Naive thymus-derived CD4-positive, alpha-beta T cell (primary cell): Measurements from ENCODE around the gene ABHD14A. TPM values are rescaled to one million over a fixed set of nuclear protein-coding genes. Genes with fewer than 3 reads are reported as not detected.
"Not testable (repeated sequence)": the region's sequence is repeated elsewhere in the genome, so short reads cannot be mapped to it uniquely, and the experiment has no call there.

Experiments used
- ATAC-seq: fragments of 150-1000 bp; cut with Tn5 transposase; 2 replicates; pipeline ENCODE4 v1.10.0; 2021; ENCODE audit warnings: mild to moderate bottlenecking, moderate library complexity
- CTCF ChIA-PET: fragments of 350-600 bp; sonication (Branson Sonifier 250); formaldehyde crosslinking; loops from one replicate; lab custom pipeline; 2021; ENCODE audit warnings: antibody characterized with exemption; lab: Charles Lee
- POLR2A ChIA-PET: fragments of 350-600 bp; sonication (Branson Sonifier 250); formaldehyde crosslinking; loops from one replicate; lab custom pipeline; 2021; ENCODE audit warnings: antibody characterized with exemption, inconsistent platforms; lab: Charles Lee
- DNase-seq, 9 donors: peaks; one replicate each; pipeline versions ENCODE4 v3.0.0 to v3.0.0-alpha.2; 2020 to 2022; ENCODE audit warnings: mixed read lengths in 1 of 9
- H3K27ac ChIP-seq: one replicate; pipeline ENCODE4 v1.7.0; 2013; ENCODE audit warnings: mild to moderate bottlenecking, low read depth, low read length, moderate library complexity
- H3K27me3 ChIP-seq, 2 donors: one replicate each; pipeline ENCODE4 v1.7.0; 2013; ENCODE audit warnings: low read length in 2 of 2, mild to moderate bottlenecking in 2 of 2, moderate library complexity in 2 of 2; ENCODE audit not compliant: control insufficient read depth in 2 of 2, insufficient read depth in 2 of 2
- H3K36me3 ChIP-seq, 3 experiments: 1 replicate in 2 of 3; 2 replicates in 1 of 3; pipeline ENCODE4 v1.7.0; 2013; ENCODE audit warnings: low read length in 3 of 3, mild to moderate bottlenecking in 3 of 3, moderate library complexity in 1 of 3; ENCODE audit not compliant: insufficient read depth in 3 of 3, control insufficient read depth in 2 of 3
- H3K4me1 ChIP-seq, 2 donors: one replicate each; pipeline ENCODE4 v1.7.0; 2013; ENCODE audit warnings: low read length in 2 of 2, mild to moderate bottlenecking in 2 of 2, moderate library complexity in 1 of 2; ENCODE audit not compliant: control insufficient read depth in 2 of 2, insufficient read depth in 2 of 2
- H3K4me3 ChIP-seq: 2 replicates; pipeline ENCODE4 v1.7.0; 2013; ENCODE audit warnings: mild to moderate bottlenecking, low read length
- H3K9me3 ChIP-seq, 3 experiments: 1 replicate in 2 of 3; 2 replicates in 1 of 3; pipeline ENCODE4 v1.7.0; 2013; ENCODE audit warnings: low read length in 3 of 3; ENCODE audit not compliant: control insufficient read depth in 2 of 3
- H3K27ac Mint-ChIP-seq, 9 donors: one replicate each; pipeline ENCODE4 v1.8.0; 2020 to 2022; ENCODE audit warnings: mixed read lengths in 9 of 9, mild to moderate bottlenecking in 8 of 9, moderate library complexity in 5 of 9, inconsistent platforms in 2 of 9
- H3K27me3 Mint-ChIP-seq, 5 donors: one replicate each; pipeline ENCODE4 v1.8.0; 2021 to 2022; ENCODE audit warnings: mixed read lengths in 5 of 5, mild to moderate bottlenecking in 1 of 5
- H3K36me3 Mint-ChIP-seq, 5 donors: one replicate each; pipeline ENCODE4 v1.8.0; 2020 to 2022; ENCODE audit warnings: mixed read lengths in 5 of 5, mild to moderate bottlenecking in 3 of 5, inconsistent platforms in 1 of 5
- H3K4me1 Mint-ChIP-seq, 7 donors: one replicate each; pipeline ENCODE4 v1.8.0; 2020 to 2022; ENCODE audit warnings: mixed read lengths in 7 of 7, mild to moderate bottlenecking in 3 of 7, inconsistent platforms in 1 of 7
- H3K4me3 Mint-ChIP-seq, 10 donors: one replicate each; pipeline ENCODE4 v1.8.0; 2020 to 2022; ENCODE audit warnings: mild to moderate bottlenecking in 10 of 10, mixed read lengths in 10 of 10, moderate library complexity in 6 of 10, inconsistent platforms in 2 of 10
- H3K9me3 Mint-ChIP-seq, 11 donors: one replicate each; pipeline ENCODE4 v1.8.0; 2020 to 2022; ENCODE audit warnings: mixed read lengths in 11 of 11, mild to moderate bottlenecking in 4 of 11, inconsistent platforms in 1 of 11, moderate library complexity in 1 of 11
- intact Hi-C, 2 donors: fragments of 100-400 bp; cut with micrococcal nuclease; formaldehyde crosslinking; loops; one replicate each; pipeline ENCODE4 v1.15.1; 2023
- polyA plus RNA-seq, 2 donors: library from polyadenylated mRNA; unstranded; fragments of 300-500 nt; fragmentation: Illumina TruSeq; gene quantifications; one replicate each; pipeline ENCODE4 v1.2.3, GENCODE V29; 2021
- total RNA-seq, 6 experiments: library from RNA in 5 of 6; stranded (reverse) in 5 of 6; gene quantifications; 1 replicate in 5 of 6; 2 replicates in 1 of 6; pipeline ENCODE4 v1.2.3 and lab custom pipeline; 2021 to 2026

ABHD14A gene
- total and polyA plus RNA-seq, 7 experiments from 2014 or later = 9.9 to 96.9 (median 21.6) TPM

DNA sequence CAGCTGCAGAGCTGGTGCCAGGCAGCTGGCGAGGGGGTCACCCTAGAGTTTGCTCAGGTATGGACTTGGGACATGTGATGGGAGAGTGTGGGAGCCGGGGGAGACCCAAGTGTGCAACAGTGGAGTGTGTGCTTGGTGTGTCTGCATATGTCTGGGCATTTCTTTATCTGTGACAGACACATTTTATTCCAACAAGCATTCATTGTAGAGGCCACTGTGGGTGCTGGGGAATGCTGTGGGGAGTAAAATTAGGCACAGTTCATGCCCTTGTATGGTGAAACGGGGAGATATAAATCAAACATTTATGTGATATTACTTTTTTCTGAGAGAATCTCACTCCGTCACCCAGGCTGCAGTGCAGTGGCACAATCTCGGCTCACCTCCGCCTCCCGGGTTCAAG is 12.7 kb downstream of the ABHD14A start:
- no peak overlapping the region for H3K4me3 ChIP-seq
- H3K4me1 Mint-ChIP-seq = peaks cover 11 to 26% (median 16%) of the 10 kb centered on the region in 7 donors
- H3K27me3 ChIP-seq = no peaks in the 10 kb centered on the region
- H3K4me3 Mint-ChIP-seq = no peak overlapping the region
- peak overlapping the region in 3 of 9 donors; percentile 6 to 48 (median 32) for H3K27ac Mint-ChIP-seq
- intact Hi-C loops = no loop called here
- DNase-seq (no peak), ATAC-seq (no peak)
- peaks cover 0 to 13% (median 0%) of the 10 kb centered on the region in 3 experiments for H3K36me3 ChIP-seq
- peaks cover 0 to 8% (median 0%) of the 10 kb centered on the region in 5 donors for H3K36me3 Mint-ChIP-seq
- H3K27me3 Mint-ChIP-seq = no peaks in the 10 kb centered on the region
- no peak overlapping the region for H3K27ac ChIP-seq
- POLR2A ChIA-PET = interaction anchor here (1.8 kb wide), 1 partner anchor 14 kb away, joined by 5 read pairs; the partner anchor contains the start of gene ABHD14B
- H3K9me3 ChIP-seq = no peaks in the 10 kb centered on the region
- H3K4me1 ChIP-seq = peaks cover 3 to 5% of the 10 kb centered on the region in 2 donors
- CTCF ChIA-PET = interaction anchor here (1.3 kb wide), 1 partner anchor 8 kb away, joined by 3 read pairs; no protein-coding TSS in a partner anchor
- H3K9me3 Mint-ChIP-seq = no peaks in the 10 kb centered on the region

DNA sequence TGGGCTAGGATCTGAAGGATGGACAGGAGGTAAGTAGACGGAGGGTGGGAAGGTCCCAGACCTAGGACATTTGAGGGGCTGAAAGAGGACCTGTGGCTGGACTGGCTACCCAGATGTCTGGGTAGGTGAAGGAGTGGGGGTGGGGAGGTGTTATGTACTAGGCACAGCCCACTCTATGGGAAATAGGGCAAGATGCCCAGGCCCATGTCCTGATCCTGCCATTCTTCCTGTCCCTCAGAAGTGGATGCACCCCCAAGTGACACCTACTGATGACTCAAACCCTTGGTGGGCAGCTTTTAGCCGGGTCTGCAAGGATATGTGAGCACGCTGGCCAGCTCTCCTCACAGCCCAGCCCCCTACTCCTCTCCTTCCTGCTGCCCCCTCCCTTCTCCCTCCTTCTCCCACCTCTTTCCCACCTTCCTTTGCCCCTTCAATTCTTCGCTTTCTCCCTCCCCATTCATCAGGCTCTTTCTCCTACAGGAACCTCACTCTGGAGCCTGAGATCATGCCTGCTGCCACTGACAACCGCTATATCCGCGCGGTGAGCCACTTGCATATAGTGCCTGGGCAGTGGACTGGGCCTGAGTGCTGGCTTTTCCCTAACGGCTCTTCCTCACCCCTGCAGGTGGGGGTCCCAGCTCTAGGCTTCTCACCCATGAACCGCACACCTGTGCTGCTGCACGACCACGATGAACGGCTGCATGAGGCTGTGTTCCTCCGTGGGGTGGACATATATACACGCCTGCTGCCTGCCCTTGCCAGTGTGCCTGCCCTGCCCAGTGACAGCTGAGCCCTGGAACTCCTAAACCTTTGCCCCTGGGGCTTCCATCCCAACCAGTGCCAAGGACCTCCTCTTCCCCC is 13.7 kb downstream of the ABHD14A start:
- peaks cover 8 to 28% (median 13%) of the 10 kb centered on the region in 7 donors for H3K4me1 Mint-ChIP-seq
- Histone ChIP-seq H3K27ac (no peak overlapping the region), H3K9me3 (no peaks in the 10 kb centered on the region), H3K36me3 (peaks cover 0 to 21% (median 0%) of the 10 kb centered on the region in 3 experiments), H3K4me1 (no peaks in the 10 kb centered on the region), H3K4me3 (no peak overlapping the region), H3K27me3 (no peaks in the 10 kb centered on the region)
- DNase-seq (no peak), ATAC-seq (no peak)
- POLR2A ChIA-PET = no interaction called here
- H3K4me3 Mint-ChIP-seq = no peak overlapping the region
- H3K27me3 Mint-ChIP-seq = no peaks in the 10 kb centered on the region
- intact Hi-C loops = no loop called here
- H3K27ac Mint-ChIP-seq = peak overlapping the region in 8 of 9 donors; percentile 1 to 83 (median 27)
- no peaks in the 10 kb centered on the region for H3K9me3 Mint-ChIP-seq
- H3K36me3 Mint-ChIP-seq = peaks cover 0 to 7% (median 0%) of the 10 kb centered on the region in 5 donors
- CTCF ChIA-PET = no interaction called here

DNA sequence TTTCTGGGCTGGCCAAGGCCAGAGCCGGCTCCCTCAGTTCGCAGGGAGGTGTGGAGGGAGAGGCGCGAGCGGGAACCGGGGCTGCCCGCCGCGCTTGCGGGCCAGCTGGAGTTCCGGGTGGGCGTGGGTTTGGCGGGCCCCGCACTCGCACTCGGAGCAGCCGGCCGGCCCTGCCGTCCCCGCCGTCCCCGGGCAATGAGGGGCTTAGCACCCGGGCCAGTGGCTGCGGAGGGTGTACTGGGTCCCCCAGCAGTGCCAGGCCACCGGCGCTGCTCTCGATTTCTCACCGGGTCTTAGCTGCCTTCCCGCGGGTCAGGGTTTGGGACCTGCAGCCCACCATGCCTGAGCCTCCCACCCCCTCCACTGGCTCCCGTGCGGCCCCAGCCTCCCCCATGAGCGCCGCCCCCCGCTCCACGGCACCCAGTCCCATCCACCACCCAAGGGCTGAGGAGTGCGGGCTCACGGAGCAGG is 15.7 kb downstream of the ABHD14A start:
- not testable (repeated sequence) for H3K9me3 Mint-ChIP-seq, ATAC-seq, H3K27me3 ChIP-seq, H3K27ac ChIP-seq, H3K4me3 Mint-ChIP-seq, H3K4me3 ChIP-seq, H3K27ac Mint-ChIP-seq, H3K9me3 ChIP-seq, H3K27me3 Mint-ChIP-seq
- peaks cover 18 to 34% (median 28%) of the 10 kb centered on the region in 7 donors for H3K4me1 Mint-ChIP-seq
- peaks cover 3 to 21% (median 9%) of the 10 kb centered on the region in 5 donors for H3K36me3 Mint-ChIP-seq
- intact Hi-C loops = loop anchor here (10.0 kb wide), 2 partner anchors 544 to 1354 kb away; partner anchors contain the start of genes DCP1A (in 1 of the 2), NT5DC2 (in 1 of the 2) and UQCC5 (in 1 of the 2)
- H3K4me1 ChIP-seq = peaks cover 13 to 15% of the 10 kb centered on the region in 2 donors
- CTCF ChIA-PET = interaction anchor here (1.1 kb wide), 1 partner anchor 16 kb away, joined by 3 read pairs; the partner anchor contains the start of gene ABHD14B
- DNase-seq = peak in 1 of 9 donors; percentile 3
- peaks cover 5 to 34% (median 11%) of the 10 kb centered on the region in 3 experiments for H3K36me3 ChIP-seq
- POLR2A ChIA-PET = interaction anchor here (0.7 to 3.0 kb wide), 3 partner anchors 7 to 67 kb away, joined by 3 to 14 read pairs (median 3); partner anchors contain the start of genes ABHD14A and ACY1

DNA sequence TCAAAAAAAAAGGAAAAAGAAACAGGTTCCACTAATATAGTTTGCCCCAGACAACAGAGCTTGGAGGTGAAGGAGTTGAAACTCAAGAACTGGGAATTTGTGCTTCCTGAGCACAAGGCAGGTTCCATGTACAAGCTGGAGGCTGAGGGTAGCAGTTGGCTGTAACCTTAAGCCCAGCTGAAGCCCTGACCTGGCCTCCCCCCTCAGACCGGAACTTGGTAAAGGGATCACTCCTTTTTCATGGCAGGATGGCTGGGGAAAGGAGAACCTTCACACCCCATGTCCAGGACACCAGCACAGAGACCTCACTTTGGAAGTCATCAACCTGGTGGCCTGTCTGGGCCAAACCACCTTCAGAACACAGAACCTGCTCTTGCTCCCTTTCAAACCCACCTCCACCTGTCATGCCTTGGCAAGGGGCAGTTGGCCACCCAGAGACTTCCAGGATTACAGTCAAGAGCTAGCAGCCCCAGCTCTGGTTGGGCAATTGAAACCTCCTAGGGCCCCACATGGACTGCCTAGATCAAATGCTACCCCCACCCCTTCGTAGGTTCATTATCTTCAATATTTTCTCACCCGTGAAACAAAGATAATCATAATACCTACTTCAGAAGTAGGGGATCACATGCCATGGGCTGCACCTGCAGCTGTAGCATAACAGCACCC is 17.3 kb downstream of the ABHD14A start:
- no peak overlapping the region for H3K4me3 ChIP-seq
- POLR2A ChIA-PET = interaction anchor here (0.6 to 3.0 kb wide), 3 partner anchors 9 to 59 kb away, joined by 4 to 14 read pairs (median 6); partner anchors contain the start of genes ABHD14A, ABHD14B and ACY1
- Mint-ChIP-seq H3K27ac (peak overlapping the region in 1 of 9 donors; percentile 22), H3K9me3 (no peaks in the 10 kb centered on the region), H3K36me3 (peaks cover 3 to 23% (median 9%) of the 10 kb centered on the region in 5 donors), H3K27me3 (peaks cover 0 to 2% (median 0%) of the 10 kb centered on the region in 5 donors), H3K4me1 (peaks cover 21 to 44% (median 35%) of the 10 kb centered on the region in 7 donors), H3K4me3 (peak overlapping the region in 1 of 10 donors; percentile 12)
- CTCF ChIA-PET = interaction anchor here (0.8 to 1.9 kb wide), 3 partner anchors 8 to 65 kb away, joined by 4 to 7 read pairs (median 4); no protein-coding TSS in a partner anchor
- intact Hi-C loops = loop anchor here (10.0 kb wide), 2 partner anchors 543 to 1353 kb away; partner anchors contain the start of genes DCP1A (in 1 of the 2), NT5DC2 (in 1 of the 2) and UQCC5 (in 1 of the 2)
- H3K27me3 ChIP-seq = no peaks in the 10 kb centered on the region
- no peaks in the 10 kb centered on the region for H3K9me3 ChIP-seq
- DNase-seq (no peak), ATAC-seq (no peak)
- peak overlapping the region; percentile 42 for H3K27ac ChIP-seq
- H3K4me1 ChIP-seq = peaks cover 13 to 15% of the 10 kb centered on the region in 2 donors
- H3K36me3 ChIP-seq = peaks cover 5 to 34% (median 11%) of the 10 kb centered on the region in 3 experiments

DNA sequence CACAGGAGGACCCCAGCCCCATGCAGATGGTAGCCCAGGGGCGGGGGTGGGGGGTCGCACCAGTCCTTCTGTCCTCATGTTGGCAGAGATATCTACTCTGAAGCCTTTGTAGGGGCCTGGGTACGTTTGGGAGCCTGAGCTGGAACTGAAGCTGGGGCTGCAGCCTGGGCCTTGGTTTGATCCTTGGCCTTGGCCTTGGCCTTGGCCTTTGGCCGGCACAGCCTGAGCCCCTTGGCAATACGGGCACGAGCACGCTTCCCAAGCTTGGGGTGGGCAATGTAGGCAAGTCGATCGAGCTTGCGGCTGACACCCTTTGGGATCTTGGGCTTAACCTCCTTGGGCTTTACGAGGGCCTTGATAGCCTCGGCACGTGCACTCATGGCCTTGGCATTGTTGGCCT is 18.8 kb downstream of the ABHD14A start:
- H3K9me3 ChIP-seq, H3K27me3 Mint-ChIP-seq, DNase-seq, H3K27me3 ChIP-seq, H3K9me3 Mint-ChIP-seq, ATAC-seq, H3K4me3 ChIP-seq: not testable (repeated sequence)
- Histone ChIP-seq H3K27ac (peak overlapping the region; percentile 95), H3K4me1 (peaks cover 13 to 15% of the 10 kb centered on the region in 2 donors), H3K36me3 (peaks cover 5 to 34% (median 11%) of the 10 kb centered on the region in 3 experiments)
- CTCF ChIA-PET = interaction anchor here (1.2 kb wide), 1 partner anchor 52 kb away, joined by 4 read pairs; the partner anchor contains the start of gene RRP9
- Mint-ChIP-seq H3K27ac (peak overlapping the region in 6 of 9 donors; percentile 29 to 100 (median 83)), H3K36me3 (peaks cover 3 to 23% (median 9%) of the 10 kb centered on the region in 5 donors), H3K4me3 (peak overlapping the region in 5 of 10 donors; percentile 38 to 99 (median 51)), H3K4me1 (peaks cover 21 to 44% (median 31%) of the 10 kb centered on the region in 7 donors)
- intact Hi-C loops = loop anchor here (2.0 to 10.0 kb wide), 3 partner anchors 19 to 1351 kb away; partner anchors contain the start of genes ABHD14A (in 1 of the 2), ABHD14B (in 1 of the 2), DCP1A (in 1 of the 2) and NT5DC2 (in 1 of the 2)
- POLR2A ChIA-PET = interaction anchor here (0.6 to 3.0 kb wide), 2 partner anchors 10 to 28 kb away, joined by 3 to 14 read pairs; partner anchors contain the start of gene ACY1
